ENCODE results near the gene LTB4R. TPM values are rescaled to one million over a fixed set of nuclear protein-coding genes. Genes with fewer than 3 reads are reported as not detected.

Gene LTB4R
- total and polyA plus RNA-seq, 2 donors (not counting 1 experiment from before 2014, with no cell fraction given) = 0.62 to 0.66 TPM

GRCh38 chr14:24334431-24335291 lies 23.4 kb downstream of the LTB4R start, which contains the start of gene ADCY4:
Gene ADCY4 (minus strand): TSS chr14:24335071. CDS start chr14:24334652, 419 bp downstream.
- Histone ChIP-seq H4K20me1 (ENCODE audit: control insufficient read depth, extremely low read depth, insufficient read depth, low read length) (no peaks in the 10 kb centered on the region), H3K9ac (ENCODE audit: insufficient read depth, low read length) (peak within 1 kb of the TSS; percentile 55), H3K79me2 (ENCODE audit: control insufficient read depth, insufficient read depth, low read length) (no peaks in the 10 kb centered on the region), H3K4me2 (ENCODE audit: extremely low read depth, insufficient read depth, low read length) (peak within 1 kb of the TSS; percentile 80), H3K27ac (ENCODE audit: insufficient read depth, low read length) (no peak within 1 kb of the TSS), H3K27me3 (ENCODE audit: control insufficient read depth, insufficient read depth, low read length) (peaks cover 32% of the 10 kb centered on the region), H3K4me3 (replicated peaks in 1 of 4; ENCODE audit: control extremely low read depth in 1 of 4, insufficient read depth in 1 of 4, low read depth in 3 of 4, low read length in 4 of 4) (peak within 1 kb of the TSS; percentile 1 to 54 (median 1)), H3K4me1 (ENCODE audit: control insufficient read depth, extremely low read depth, insufficient read depth, low read length) (peaks cover 2% of the 10 kb centered on the region), H3K36me3 (ENCODE audit: control insufficient read depth, insufficient read depth, low read length) (no peaks in the 10 kb centered on the region), H3K9me3 (ENCODE audit: control insufficient read depth, insufficient read depth, low read depth, low read length) (no peaks in the 10 kb centered on the region), H2AFZ (ENCODE audit: low read length) (peak within 1 kb of the TSS; percentile 59)
- peak; percentile 53 for TF ChIP-seq EZH2 (IDR thresholded peaks at IDR 0.05; ENCODE audit: low read length, missing control alignments)
- TF ChIP-seq, protein P1, sequence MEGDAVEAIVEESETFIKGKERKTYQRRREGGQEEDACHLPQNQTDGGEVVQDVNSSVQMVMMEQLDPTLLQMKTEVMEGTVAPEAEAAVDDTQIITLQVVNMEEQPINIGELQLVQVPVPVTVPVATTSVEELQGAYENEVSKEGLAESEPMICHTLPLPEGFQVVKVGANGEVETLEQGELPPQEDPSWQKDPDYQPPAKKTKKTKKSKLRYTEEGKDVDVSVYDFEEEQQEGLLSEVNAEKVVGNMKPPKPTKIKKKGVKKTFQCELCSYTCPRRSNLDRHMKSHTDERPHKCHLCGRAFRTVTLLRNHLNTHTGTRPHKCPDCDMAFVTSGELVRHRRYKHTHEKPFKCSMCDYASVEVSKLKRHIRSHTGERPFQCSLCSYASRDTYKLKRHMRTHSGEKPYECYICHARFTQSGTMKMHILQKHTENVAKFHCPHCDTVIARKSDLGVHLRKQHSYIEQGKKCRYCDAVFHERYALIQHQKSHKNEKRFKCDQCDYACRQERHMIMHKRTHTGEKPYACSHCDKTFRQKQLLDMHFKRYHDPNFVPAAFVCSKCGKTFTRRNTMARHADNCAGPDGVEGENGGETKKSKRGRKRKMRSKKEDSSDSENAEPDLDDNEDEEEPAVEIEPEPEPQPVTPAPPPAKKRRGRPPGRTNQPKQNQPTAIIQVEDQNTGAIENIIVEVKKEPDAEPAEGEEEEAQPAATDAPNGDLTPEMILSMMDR (conservative IDR thresholded peaks at IDR 0.05 in 1 of 2, IDR thresholded peaks at IDR 0.05 in 1 of 2; ENCODE audit: low read depth in 1 of 2, low read length in 2 of 2) = no peak
- no peak for DNase-seq (ENCODE audit: low read depth in 2 of 2)

DNA sequence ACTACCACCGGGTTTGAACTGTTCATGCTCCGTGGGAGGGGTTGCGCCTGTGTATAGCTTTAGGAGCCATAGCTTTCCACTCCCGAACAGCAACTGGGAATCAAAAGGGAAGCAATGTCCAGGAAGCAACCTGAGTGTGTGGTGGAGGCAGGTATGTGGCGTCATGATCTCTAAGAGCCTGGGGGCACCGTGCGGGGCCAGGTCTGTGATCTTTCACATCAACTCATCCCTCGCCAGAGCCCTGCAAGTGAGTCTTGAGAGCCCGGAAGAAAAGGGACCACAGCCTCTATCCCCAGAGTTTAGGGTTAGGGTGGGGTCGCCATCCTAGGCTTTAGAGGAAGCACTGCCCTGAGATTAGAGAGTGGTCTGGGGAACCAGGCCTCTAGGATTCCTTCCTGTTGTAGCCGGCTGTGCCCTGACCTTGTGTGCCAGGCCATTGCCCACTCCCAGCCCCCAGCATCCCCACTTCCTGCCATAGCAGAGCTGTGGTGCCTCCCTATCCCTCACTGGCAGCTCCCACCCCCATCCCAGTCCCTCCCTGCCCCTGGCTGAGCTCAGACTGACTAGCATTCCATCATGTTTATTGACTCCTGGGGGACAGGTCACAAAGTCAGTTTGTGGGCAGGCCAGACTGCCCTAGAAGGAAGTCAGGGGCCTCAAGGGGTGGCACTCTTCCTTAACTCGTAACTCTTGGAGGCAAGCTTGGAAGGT lies 24.3 kb downstream of the LTB4R start:
- Histone ChIP-seq H3K9ac (ENCODE audit: insufficient read depth, low read length) (no peak overlapping the region), H3K4me3 (replicated peaks in 1 of 4; ENCODE audit: control extremely low read depth in 1 of 4, insufficient read depth in 1 of 4, low read depth in 3 of 4, low read length in 4 of 4) (no peak overlapping the region), H2AFZ (ENCODE audit: low read length) (no peak overlapping the region), H3K79me2 (ENCODE audit: control insufficient read depth, insufficient read depth, low read length) (no peaks in the 10 kb centered on the region), H3K4me2 (ENCODE audit: extremely low read depth, insufficient read depth, low read length) (no peak overlapping the region), H3K36me3 (ENCODE audit: control insufficient read depth, insufficient read depth, low read length) (no peaks in the 10 kb centered on the region), H3K4me1 (ENCODE audit: control insufficient read depth, extremely low read depth, insufficient read depth, low read length) (peaks cover 2% of the 10 kb centered on the region), H3K27ac (ENCODE audit: insufficient read depth, low read length) (no peak overlapping the region), H4K20me1 (ENCODE audit: control insufficient read depth, extremely low read depth, insufficient read depth, low read length) (no peaks in the 10 kb centered on the region), H3K27me3 (ENCODE audit: control insufficient read depth, insufficient read depth, low read length) (peaks cover 40% of the 10 kb centered on the region), H3K9me3 (ENCODE audit: control insufficient read depth, insufficient read depth, low read depth, low read length) (no peaks in the 10 kb centered on the region)
- no peak for DNase-seq (ENCODE audit: low read depth in 2 of 2)
- TF ChIP-seq EZH2 (IDR thresholded peaks at IDR 0.05; ENCODE audit: low read length, missing control alignments) = no peak
- TF ChIP-seq, protein P1 (conservative IDR thresholded peaks at IDR 0.05 in 1 of 2, IDR thresholded peaks at IDR 0.05 in 1 of 2; ENCODE audit: low read depth in 1 of 2, low read length in 2 of 2) = no peak

GRCh38 chr14:24337144-24337823 lies 26.0 kb downstream of the LTB4R start:
- no peak overlapping the region for H3K9ac ChIP-seq (ENCODE audit: insufficient read depth, low read length)
- H3K4me2 ChIP-seq (ENCODE audit: extremely low read depth, insufficient read depth, low read length) = no peak overlapping the region
- H3K79me2 ChIP-seq (ENCODE audit: control insufficient read depth, insufficient read depth, low read length) = no peaks in the 10 kb centered on the region
- H4K20me1 ChIP-seq (ENCODE audit: control insufficient read depth, extremely low read depth, insufficient read depth, low read length) = no peaks in the 10 kb centered on the region
- no peak overlapping the region for H3K4me3 ChIP-seq (replicated peaks in 1 of 4; ENCODE audit: control extremely low read depth in 1 of 4, insufficient read depth in 1 of 4, low read depth in 3 of 4, low read length in 4 of 4)
- H3K4me1 ChIP-seq (ENCODE audit: control insufficient read depth, extremely low read depth, insufficient read depth, low read length) = peaks cover 2% of the 10 kb centered on the region
- no peaks in the 10 kb centered on the region for H3K36me3 ChIP-seq (ENCODE audit: control insufficient read depth, insufficient read depth, low read length)
- H3K27me3 ChIP-seq (ENCODE audit: control insufficient read depth, insufficient read depth, low read length) = peaks cover 41% of the 10 kb centered on the region
- H3K9me3 ChIP-seq (ENCODE audit: control insufficient read depth, insufficient read depth, low read depth, low read length) = no peaks in the 10 kb centered on the region
- H2AFZ ChIP-seq (ENCODE audit: low read length) = no peak overlapping the region
- no peak overlapping the region for H3K27ac ChIP-seq (ENCODE audit: insufficient read depth, low read length)
- TF ChIP-seq, protein P1 (conservative IDR thresholded peaks at IDR 0.05 in 1 of 2, IDR thresholded peaks at IDR 0.05 in 1 of 2; ENCODE audit: low read depth in 1 of 2, low read length in 2 of 2) = no peak
- TF ChIP-seq EZH2 (IDR thresholded peaks at IDR 0.05; ENCODE audit: low read length, missing control alignments) = no peak
- no peak for DNase-seq (ENCODE audit: low read depth in 2 of 2)

Measured in fibroblast of lung (primary cell).